Measurements from ENCODE around the gene ADGRV1.

ADGRV1 gene

GRCh38 chr5:90533794-90534193 is 24.8 kb upstream of the ADGRV1 start:
- Histone ChIP-seq H3K4me3 (ENCODE audit: low read depth, low read length) (no peak overlapping the region), H3K9me3 (ENCODE audit: control insufficient read depth, insufficient read depth, low read length) (no peaks in the 10 kb centered on the region), H3K36me3 (ENCODE audit: control insufficient read depth, insufficient read depth, low read length) (no peaks in the 10 kb centered on the region), H3K27me3 (ENCODE audit: control insufficient read depth, insufficient read depth, low read length) (no peaks in the 10 kb centered on the region), H3K9ac (ENCODE audit: low read depth, low read length) (no peak overlapping the region), H3K4me1 (ENCODE audit: control insufficient read depth, insufficient read depth, low read length) (peaks cover 4% of the 10 kb centered on the region)

- H3K9me3 ChIP-seq (ENCODE audit: control insufficient read depth, insufficient read depth, low read length): no peaks in the 10 kb centered on the region
- H3K36me3 ChIP-seq (ENCODE audit: control insufficient read depth, insufficient read depth, low read length): no peaks in the 10 kb centered on the region
- H3K9ac ChIP-seq (ENCODE audit: low read depth, low read length): no peak overlapping the region
- no peak overlapping the region for H3K4me3 ChIP-seq (ENCODE audit: low read depth, low read length)
- no peaks in the 10 kb centered on the region for H3K27me3 ChIP-seq (ENCODE audit: control insufficient read depth, insufficient read depth, low read length)
- peaks cover 4% of the 10 kb centered on the region for H3K4me1 ChIP-seq (ENCODE audit: control insufficient read depth, insufficient read depth, low read length)
These were observed 23.7 kb upstream of the ADGRV1 start for GRCh38 chr5:90534922-90535321.

GRCh38 chr5:90542827-90543519 is 15.6 kb upstream of the ADGRV1 start:
- Histone ChIP-seq H3K27me3 (ENCODE audit: control insufficient read depth, insufficient read depth, low read length) (no peaks in the 10 kb centered on the region), H3K4me1 (ENCODE audit: control insufficient read depth, insufficient read depth, low read length) (peaks cover 20% of the 10 kb centered on the region), H3K9ac (ENCODE audit: low read depth, low read length) (no peak overlapping the region), H3K36me3 (ENCODE audit: control insufficient read depth, insufficient read depth, low read length) (no peaks in the 10 kb centered on the region), H3K4me3 (ENCODE audit: low read depth, low read length) (no peak overlapping the region), H3K9me3 (ENCODE audit: control insufficient read depth, insufficient read depth, low read length) (no peaks in the 10 kb centered on the region)

- no peaks in the 10 kb centered on the region for H3K27me3 ChIP-seq (ENCODE audit: control insufficient read depth, insufficient read depth, low read length)
- H3K4me3 ChIP-seq (ENCODE audit: low read depth, low read length): no peak overlapping the region
- H3K36me3 ChIP-seq (ENCODE audit: control insufficient read depth, insufficient read depth, low read length): no peaks in the 10 kb centered on the region
- H3K9ac ChIP-seq (ENCODE audit: low read depth, low read length): no peak overlapping the region
- no peaks in the 10 kb centered on the region for H3K9me3 ChIP-seq (ENCODE audit: control insufficient read depth, insufficient read depth, low read length)
- H3K4me1 ChIP-seq (ENCODE audit: control insufficient read depth, insufficient read depth, low read length): peaks cover 26% of the 10 kb centered on the region
These were observed 13.1 kb upstream of the ADGRV1 start for GRCh38 chr5:90545511-90545910.

- no peaks in the 10 kb centered on the region for H3K36me3 ChIP-seq (ENCODE audit: control insufficient read depth, insufficient read depth, low read length)
- H3K9ac ChIP-seq (ENCODE audit: low read depth, low read length): no peak overlapping the region
- no peak overlapping the region for H3K4me3 ChIP-seq (ENCODE audit: low read depth, low read length)
- H3K4me1 ChIP-seq (ENCODE audit: control insufficient read depth, insufficient read depth, low read length): peaks cover 26% of the 10 kb centered on the region
- H3K27me3 ChIP-seq (ENCODE audit: control insufficient read depth, insufficient read depth, low read length): no peaks in the 10 kb centered on the region
- no peaks in the 10 kb centered on the region for H3K9me3 ChIP-seq (ENCODE audit: control insufficient read depth, insufficient read depth, low read length)
These were observed 12.3 kb upstream of the ADGRV1 start for GRCh38 chr5:90546216-90546837.

GRCh38 chr5:90547072-90547536 is 11.5 kb upstream of the ADGRV1 start:
- no peaks in the 10 kb centered on the region for H3K36me3 ChIP-seq (ENCODE audit: control insufficient read depth, insufficient read depth, low read length)
- H3K4me3 ChIP-seq (ENCODE audit: low read depth, low read length): no peak overlapping the region
- H3K9me3 ChIP-seq (ENCODE audit: control insufficient read depth, insufficient read depth, low read length): no peaks in the 10 kb centered on the region
- H3K27me3 ChIP-seq (ENCODE audit: control insufficient read depth, insufficient read depth, low read length): no peaks in the 10 kb centered on the region
- H3K9ac ChIP-seq (ENCODE audit: low read depth, low read length): no peak overlapping the region
- H3K4me1 ChIP-seq (ENCODE audit: control insufficient read depth, insufficient read depth, low read length): peaks cover 26% of the 10 kb centered on the region

GRCh38 chr5:90548069-90548593 is 10.5 kb upstream of the ADGRV1 start:
- Histone ChIP-seq H3K36me3 (ENCODE audit: control insufficient read depth, insufficient read depth, low read length) (no peaks in the 10 kb centered on the region), H3K4me3 (ENCODE audit: low read depth, low read length) (no peak overlapping the region), H3K4me1 (ENCODE audit: control insufficient read depth, insufficient read depth, low read length) (peaks cover 21% of the 10 kb centered on the region), H3K9me3 (ENCODE audit: control insufficient read depth, insufficient read depth, low read length) (no peaks in the 10 kb centered on the region), H3K9ac (ENCODE audit: low read depth, low read length) (no peak overlapping the region), H3K27me3 (ENCODE audit: control insufficient read depth, insufficient read depth, low read length) (no peaks in the 10 kb centered on the region)

GRCh38 chr5:90549223-90549622 is 9.4 kb upstream of the ADGRV1 start:
- H3K9ac ChIP-seq (ENCODE audit: low read depth, low read length): no peak overlapping the region
- H3K4me3 ChIP-seq (ENCODE audit: low read depth, low read length): no peak overlapping the region
- no peaks in the 10 kb centered on the region for H3K27me3 ChIP-seq (ENCODE audit: control insufficient read depth, insufficient read depth, low read length)

GRCh38 chr5:90549729-90550275 is 8.8 kb upstream of the ADGRV1 start:
- no peaks in the 10 kb centered on the region for H3K27me3 ChIP-seq (ENCODE audit: control insufficient read depth, insufficient read depth, low read length)
- H3K9me3 ChIP-seq (ENCODE audit: control insufficient read depth, insufficient read depth, low read length): no peaks in the 10 kb centered on the region

More at GRCh38 chr5:90549223-90549622, 9.4 kb upstream of the ADGRV1 start:
- no peaks in the 10 kb centered on the region for H3K9me3 ChIP-seq (ENCODE audit: control insufficient read depth, insufficient read depth, low read length)
- H3K36me3 ChIP-seq (ENCODE audit: control insufficient read depth, insufficient read depth, low read length): no peaks in the 10 kb centered on the region
- H3K4me1 ChIP-seq (ENCODE audit: control insufficient read depth, insufficient read depth, low read length): peaks cover 23% of the 10 kb centered on the region

GRCh38 chr5:90550963-90551362 is 7.6 kb upstream of the ADGRV1 start:
- no peaks in the 10 kb centered on the region for H3K27me3 ChIP-seq (ENCODE audit: control insufficient read depth, insufficient read depth, low read length)
- no peak overlapping the region for H3K4me3 ChIP-seq (ENCODE audit: low read depth, low read length)
- H3K9ac ChIP-seq (ENCODE audit: low read depth, low read length): no peak overlapping the region
- no peaks in the 10 kb centered on the region for H3K9me3 ChIP-seq (ENCODE audit: control insufficient read depth, insufficient read depth, low read length)
- peaks cover 36% of the 10 kb centered on the region for H3K4me1 ChIP-seq (ENCODE audit: control insufficient read depth, insufficient read depth, low read length)
- H3K36me3 ChIP-seq (ENCODE audit: control insufficient read depth, insufficient read depth, low read length): no peaks in the 10 kb centered on the region

More at GRCh38 chr5:90549729-90550275, 8.8 kb upstream of the ADGRV1 start:
- peaks cover 28% of the 10 kb centered on the region for H3K4me1 ChIP-seq (ENCODE audit: control insufficient read depth, insufficient read depth, low read length)
- H3K4me3 ChIP-seq (ENCODE audit: low read depth, low read length): no peak overlapping the region
- no peak overlapping the region for H3K9ac ChIP-seq (ENCODE audit: low read depth, low read length)
- no peaks in the 10 kb centered on the region for H3K36me3 ChIP-seq (ENCODE audit: control insufficient read depth, insufficient read depth, low read length)

- Histone ChIP-seq H3K27me3 (ENCODE audit: control insufficient read depth, insufficient read depth, low read length) (no peaks in the 10 kb centered on the region), H3K4me3 (ENCODE audit: low read depth, low read length) (no peak overlapping the region)
These were observed 7.2 kb upstream of the ADGRV1 start for GRCh38 chr5:90551376-90551775.

GRCh38 chr5:90553711-90554110 is 4.9 kb upstream of the ADGRV1 start:
- no peaks in the 10 kb centered on the region for H3K36me3 ChIP-seq (ENCODE audit: control insufficient read depth, insufficient read depth, low read length)
- peaks cover 3% of the 10 kb centered on the region for H3K27me3 ChIP-seq (ENCODE audit: control insufficient read depth, insufficient read depth, low read length)
- no peak overlapping the region for H3K9ac ChIP-seq (ENCODE audit: low read depth, low read length)
- H3K9me3 ChIP-seq (ENCODE audit: control insufficient read depth, insufficient read depth, low read length): no peaks in the 10 kb centered on the region
- H3K4me1 ChIP-seq (ENCODE audit: control insufficient read depth, insufficient read depth, low read length): peaks cover 34% of the 10 kb centered on the region
- H3K4me3 ChIP-seq (ENCODE audit: low read depth, low read length): no peak overlapping the region

More at GRCh38 chr5:90551376-90551775, 7.2 kb upstream of the ADGRV1 start:
- H3K9me3 ChIP-seq (ENCODE audit: control insufficient read depth, insufficient read depth, low read length): no peaks in the 10 kb centered on the region
- peaks cover 37% of the 10 kb centered on the region for H3K4me1 ChIP-seq (ENCODE audit: control insufficient read depth, insufficient read depth, low read length)
- no peak overlapping the region for H3K9ac ChIP-seq (ENCODE audit: low read depth, low read length)
- H3K36me3 ChIP-seq (ENCODE audit: control insufficient read depth, insufficient read depth, low read length): no peaks in the 10 kb centered on the region

Data from iPS-15b (cell line).